Peyer's patch (tissue), 4 donors: Measurements from ENCODE around the gene CREM. TPM values are rescaled to one million over a fixed set of nuclear protein-coding genes. Genes with fewer than 3 reads are reported as not detected.
A peak's percentile ranks its signal among the peaks of the same experiment; 100 is the strongest.

Experiments used
- DNase-seq, 3 donors: peaks; one replicate each; pipeline ENCODE4 v3.0.0-alpha.2; 2017 to 2019
- H3K27ac ChIP-seq, 4 donors: fragments of 200-600 bp; sonication (generic); one replicate each; pipeline ENCODE4 v1.5.1; 2016 to 2019
- H3K27me3 ChIP-seq, 2 donors: fragments of 200-600 bp; sonication (generic); one replicate each; pipeline ENCODE4 v1.5.1; 2019
- H3K36me3 ChIP-seq, 3 donors: fragments of 200-600 bp; sonication (generic); one replicate each; pipeline ENCODE4 v1.5.1; 2016 to 2019
- H3K4me1 ChIP-seq, 4 donors: fragments of 200-600 bp; sonication (generic); one replicate each; pipeline ENCODE4 v1.5.1; 2016 to 2019
- H3K4me3 ChIP-seq, 4 donors: fragments of 200-600 bp; sonication (generic); 1 replicate in 3 of 4; 2 replicates in 1 of 4; pipeline ENCODE4 v1.5.1; 2016 to 2019; ENCODE audit warnings: mild to moderate bottlenecking in 1 of 4
- H3K9me3 ChIP-seq, 4 donors: fragments of 200-600 bp; sonication (generic); one replicate each; pipeline ENCODE4 v1.5.1; 2016 to 2019; ENCODE audit warnings: mild to moderate bottlenecking in 1 of 4
- POLR2A ChIP-seq, 2 donors: fragments of 450-650 bp; IDR thresholded peaks; one replicate each; pipeline ENCODE4 v1.5.1; 2017; ENCODE audit warnings: antibody characterized with exemption in 2 of 2, mild to moderate bottlenecking in 2 of 2, moderate library complexity in 2 of 2
- total RNA-seq, 4 donors: library from RNA; depleted of rRNA; stranded (reverse); fragments of >200 nt; gene quantifications; one replicate each; pipeline ENCODE4 v1.1.0, GENCODE V29; 2016
- TF ChIP-seq, protein P1 (sequence below), 6 experiments: fragments of 450-650 bp in 4 of 6; fragments of 200-600 bp in 2 of 6; sonication (generic) in 1 of 6; IDR thresholded peaks; one replicate each; pipeline ENCODE4 v1.5.1; 2017 to 2019; ENCODE audit warnings: antibody characterized with exemption in 6 of 6, mild to moderate bottlenecking in 3 of 6, moderate library complexity in 1 of 6

The CREM gene
- total RNA-seq, 4 donors from 2014 or later = 13.9 to 19.0 (median 16.0) TPM

DNA sequence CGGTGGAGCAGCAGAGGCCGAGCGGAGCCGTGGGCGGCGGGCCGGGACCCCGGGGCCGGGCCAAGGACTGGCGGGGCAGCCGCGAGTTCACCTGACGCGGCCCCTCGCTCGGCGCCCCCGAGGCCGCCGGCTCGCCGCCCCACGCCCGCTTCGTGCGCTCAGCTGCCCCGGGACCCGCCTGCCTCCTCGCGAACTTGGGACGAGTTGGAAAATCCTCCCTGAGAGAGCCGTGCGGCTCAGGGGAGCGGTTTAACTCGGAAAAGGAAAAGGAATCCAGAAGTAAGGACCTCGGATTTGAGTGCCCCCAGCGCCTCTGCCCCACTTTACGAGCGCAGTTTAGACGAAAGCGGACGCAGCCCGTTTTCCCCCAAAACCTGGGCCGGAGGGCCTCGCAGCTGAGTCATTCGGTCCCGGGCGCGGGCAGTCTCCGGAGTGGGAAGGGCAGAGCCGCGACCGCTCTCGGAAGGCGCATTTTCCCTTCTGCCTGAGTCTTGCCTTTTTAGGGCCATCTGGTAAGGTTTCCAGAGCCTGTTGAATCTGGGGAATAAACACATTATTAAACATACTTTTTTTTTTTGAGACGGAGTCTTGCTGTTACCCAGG is 744 bp downstream of the CREM start:
- Histone ChIP-seq H3K4me3 (peak overlapping the region; percentile 75 to 93 (median 83)), H3K27ac (peak overlapping the region; percentile 99 to 100 (median 100)), H3K27me3 (no peaks in the 10 kb centered on the region), H3K4me1 (no peaks in the 10 kb centered on the region), H3K36me3 (no peaks in the 10 kb centered on the region), H3K9me3 (no peaks in the 10 kb centered on the region)
- peak; percentile 46 to 77 (median 76) for DNase-seq
- TF ChIP-seq, protein P1, sequence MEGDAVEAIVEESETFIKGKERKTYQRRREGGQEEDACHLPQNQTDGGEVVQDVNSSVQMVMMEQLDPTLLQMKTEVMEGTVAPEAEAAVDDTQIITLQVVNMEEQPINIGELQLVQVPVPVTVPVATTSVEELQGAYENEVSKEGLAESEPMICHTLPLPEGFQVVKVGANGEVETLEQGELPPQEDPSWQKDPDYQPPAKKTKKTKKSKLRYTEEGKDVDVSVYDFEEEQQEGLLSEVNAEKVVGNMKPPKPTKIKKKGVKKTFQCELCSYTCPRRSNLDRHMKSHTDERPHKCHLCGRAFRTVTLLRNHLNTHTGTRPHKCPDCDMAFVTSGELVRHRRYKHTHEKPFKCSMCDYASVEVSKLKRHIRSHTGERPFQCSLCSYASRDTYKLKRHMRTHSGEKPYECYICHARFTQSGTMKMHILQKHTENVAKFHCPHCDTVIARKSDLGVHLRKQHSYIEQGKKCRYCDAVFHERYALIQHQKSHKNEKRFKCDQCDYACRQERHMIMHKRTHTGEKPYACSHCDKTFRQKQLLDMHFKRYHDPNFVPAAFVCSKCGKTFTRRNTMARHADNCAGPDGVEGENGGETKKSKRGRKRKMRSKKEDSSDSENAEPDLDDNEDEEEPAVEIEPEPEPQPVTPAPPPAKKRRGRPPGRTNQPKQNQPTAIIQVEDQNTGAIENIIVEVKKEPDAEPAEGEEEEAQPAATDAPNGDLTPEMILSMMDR (IDR thresholded peaks at IDR 0.05) = no peak
- no peak for TF ChIP-seq POLR2A (IDR thresholded peaks at IDR 0.05)

DNA sequence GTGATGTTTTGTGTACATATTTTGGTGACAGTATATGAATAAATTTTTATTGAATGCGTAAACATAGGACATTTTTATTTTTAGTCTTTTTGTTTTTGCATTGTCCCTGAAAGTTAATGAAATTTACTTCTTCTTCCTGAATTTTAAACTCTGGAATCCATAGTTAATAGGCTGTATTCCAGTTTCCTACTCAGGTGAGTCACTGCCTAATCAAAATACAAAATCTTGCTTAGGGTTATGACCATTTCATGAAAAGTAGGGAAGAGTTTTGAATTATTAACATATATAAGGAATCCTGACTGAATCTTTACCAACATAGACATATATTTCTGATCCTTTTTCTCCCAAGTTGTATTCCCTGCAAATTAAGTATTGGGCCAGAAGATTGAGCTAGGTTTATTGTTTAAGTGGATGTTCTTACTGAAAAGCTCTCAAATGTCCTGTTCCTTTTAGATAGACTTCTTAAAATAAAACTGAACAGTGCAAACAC is 2.6 kb downstream of the CREM start:
- H3K4me1 ChIP-seq = no peaks in the 10 kb centered on the region

DNA sequence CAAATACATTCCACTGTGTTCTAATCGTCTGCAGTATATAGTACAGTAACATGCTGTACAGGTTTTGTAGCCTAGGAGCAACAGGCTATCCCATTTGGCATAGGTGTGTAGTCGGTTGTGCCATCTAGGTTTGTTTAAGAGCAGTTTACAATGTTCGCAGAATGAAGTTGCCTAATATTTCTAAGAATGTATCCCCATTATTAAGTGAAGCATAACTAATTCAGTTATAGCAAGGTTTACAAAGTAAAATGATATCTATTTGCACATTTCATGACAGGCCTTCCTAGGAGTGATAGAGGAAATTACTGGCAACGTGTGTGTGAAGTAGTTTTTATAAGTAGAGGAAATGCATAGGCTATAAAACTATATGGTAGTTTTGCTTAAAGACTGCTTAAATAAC is 4.0 kb downstream of the CREM start:
- Histone ChIP-seq H3K27me3 (no peaks in the 10 kb centered on the region), H3K27ac (peak overlapping the region in 3 of 4 donors; percentile 8 to 65 (median 43)), H3K36me3 (no peaks in the 10 kb centered on the region), H3K4me1 (no peaks in the 10 kb centered on the region), H3K9me3 (no peaks in the 10 kb centered on the region), H3K4me3 (no peak overlapping the region)
- no peak for DNase-seq
- no peak for TF ChIP-seq POLR2A (IDR thresholded peaks at IDR 0.05)
- TF ChIP-seq, protein P1 (IDR thresholded peaks at IDR 0.05) = no peak

More for the DNA sequence above, 2.6 kb downstream of the CREM start:
- Histone ChIP-seq H3K36me3 (no peaks in the 10 kb centered on the region), H3K27ac (no peak overlapping the region), H3K27me3 (no peaks in the 10 kb centered on the region), H3K9me3 (no peaks in the 10 kb centered on the region), H3K4me3 (no peak overlapping the region)
- no peak for DNase-seq
- TF ChIP-seq, protein P1 (IDR thresholded peaks at IDR 0.05) = no peak
- no peak for TF ChIP-seq POLR2A (IDR thresholded peaks at IDR 0.05)

DNA sequence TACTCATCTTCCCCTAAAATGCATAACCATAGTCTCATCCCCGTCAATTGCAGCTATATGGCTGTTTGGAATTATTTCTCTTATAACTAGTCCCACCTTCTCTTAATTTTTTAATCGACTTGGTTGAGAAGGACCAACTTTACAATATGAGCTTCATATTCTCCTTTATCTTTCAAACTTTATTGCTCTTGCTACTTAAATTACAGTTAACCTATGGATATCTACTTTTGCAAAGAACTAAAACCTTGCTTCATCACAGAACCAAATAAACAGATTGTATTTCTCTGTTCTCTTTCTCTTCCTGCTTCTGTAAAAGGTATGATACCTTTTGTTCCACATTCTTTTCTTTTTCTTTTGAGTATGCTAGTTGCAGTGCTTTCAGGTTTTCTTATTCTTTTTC is 6.1 kb downstream of the CREM start:
- TF ChIP-seq, protein P1 (IDR thresholded peaks at IDR 0.05) = no peak
- TF ChIP-seq POLR2A (IDR thresholded peaks at IDR 0.05) = no peak
- peak overlapping the region in 3 of 4 donors; percentile 53 to 65 (median 57) for H3K27ac ChIP-seq
- no peaks in the 10 kb centered on the region for H3K36me3 ChIP-seq
- H3K27me3 ChIP-seq = no peaks in the 10 kb centered on the region
- no peaks in the 10 kb centered on the region for H3K9me3 ChIP-seq
- no peak for DNase-seq
- no peaks in the 10 kb centered on the region for H3K4me1 ChIP-seq
- H3K4me3 ChIP-seq = no peak overlapping the region

DNA sequence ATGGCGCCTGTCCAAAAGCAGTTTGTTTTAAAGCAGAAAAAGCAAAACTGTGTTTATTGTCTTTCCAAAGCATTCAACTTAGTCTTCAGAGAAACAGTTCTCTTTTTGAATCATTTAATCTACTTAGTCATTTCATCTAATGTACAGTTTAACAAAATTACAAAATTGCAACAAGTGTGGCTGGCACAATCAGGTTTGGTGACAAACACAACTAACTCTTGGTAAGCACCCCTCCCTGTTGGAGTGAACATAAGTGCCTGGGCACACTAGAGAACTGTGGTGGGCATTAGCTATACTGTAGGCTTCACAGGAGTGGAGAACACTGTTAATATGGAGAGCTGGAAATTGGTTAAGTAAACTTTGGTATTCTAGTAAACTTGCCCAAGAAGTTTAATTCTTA is 6.9 kb downstream of the CREM start:
- H3K9me3 ChIP-seq = no peaks in the 10 kb centered on the region
- DNase-seq = no peak
- H3K4me3 ChIP-seq = no peak overlapping the region
- no peak overlapping the region for H3K27ac ChIP-seq
- no peaks in the 10 kb centered on the region for H3K27me3 ChIP-seq
- H3K4me1 ChIP-seq = no peaks in the 10 kb centered on the region
- TF ChIP-seq, protein P1 (IDR thresholded peaks at IDR 0.05) = no peak
- no peak for TF ChIP-seq POLR2A (IDR thresholded peaks at IDR 0.05)
- no peaks in the 10 kb centered on the region for H3K36me3 ChIP-seq
